Fibroblast of the conjunctiva (primary cell): ENCODE measurements around the gene GPR68.

Experiments
- DNase-seq: peaks from one replicate; pipeline ENCODE4 v3.0.0-alpha.2; 2010; ENCODE audit warnings: low read depth

The GPR68 gene

GRCh38 chr14:91244501-91244901 lies at the start of gene GPR68:
TSS of gene GPR68 (minus strand) at chr14:91244704. CDS start at chr14:91235050, 9,654 bp downstream.
- no peak for DNase-seq

GRCh38 chr14:91294153-91294552 lies 49.6 kb upstream of the GPR68 start:
- DNase-seq, result no peak

DNA sequence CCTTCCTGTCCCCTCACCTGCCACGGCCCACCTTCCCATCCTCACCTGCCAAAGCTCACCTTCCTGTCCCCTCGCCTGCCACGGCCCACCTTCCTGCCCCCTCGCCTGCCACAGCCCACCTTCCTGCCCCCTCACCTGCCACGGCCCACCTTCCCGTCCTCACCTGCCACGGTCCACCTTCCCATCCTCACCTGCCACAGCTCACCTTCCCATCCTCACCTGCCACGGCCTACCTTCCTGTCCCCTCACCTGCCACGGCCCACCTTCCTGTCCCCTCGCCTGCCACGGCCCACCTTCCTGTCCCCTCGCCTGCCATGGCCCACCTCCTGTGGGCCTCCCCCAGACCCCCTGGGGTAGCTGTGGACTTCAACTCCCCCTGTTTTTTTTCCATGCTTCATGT lies 48.8 kb upstream of the GPR68 start:
- DNase-seq, result no peak

DNA sequence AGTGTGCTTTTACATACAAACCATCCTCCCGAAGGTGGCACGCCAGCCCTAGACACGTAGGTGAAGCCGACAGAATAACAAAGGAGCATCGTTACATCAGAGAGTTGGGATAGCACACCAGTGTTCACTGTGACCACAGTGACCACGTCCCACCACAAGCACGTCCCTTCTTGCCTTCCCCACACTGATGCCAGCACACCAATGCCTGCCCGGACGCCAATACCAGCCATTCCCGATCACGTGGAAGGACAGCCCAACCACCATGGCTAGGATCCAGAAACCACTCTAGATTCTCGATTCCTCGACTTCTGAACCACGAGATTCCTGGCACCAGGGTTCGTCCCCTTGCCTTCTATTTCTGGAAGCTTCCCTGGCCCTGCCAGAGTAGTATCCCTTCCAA lies 48.0 kb upstream of the GPR68 start:
- DNase-seq, result no peak

DNA sequence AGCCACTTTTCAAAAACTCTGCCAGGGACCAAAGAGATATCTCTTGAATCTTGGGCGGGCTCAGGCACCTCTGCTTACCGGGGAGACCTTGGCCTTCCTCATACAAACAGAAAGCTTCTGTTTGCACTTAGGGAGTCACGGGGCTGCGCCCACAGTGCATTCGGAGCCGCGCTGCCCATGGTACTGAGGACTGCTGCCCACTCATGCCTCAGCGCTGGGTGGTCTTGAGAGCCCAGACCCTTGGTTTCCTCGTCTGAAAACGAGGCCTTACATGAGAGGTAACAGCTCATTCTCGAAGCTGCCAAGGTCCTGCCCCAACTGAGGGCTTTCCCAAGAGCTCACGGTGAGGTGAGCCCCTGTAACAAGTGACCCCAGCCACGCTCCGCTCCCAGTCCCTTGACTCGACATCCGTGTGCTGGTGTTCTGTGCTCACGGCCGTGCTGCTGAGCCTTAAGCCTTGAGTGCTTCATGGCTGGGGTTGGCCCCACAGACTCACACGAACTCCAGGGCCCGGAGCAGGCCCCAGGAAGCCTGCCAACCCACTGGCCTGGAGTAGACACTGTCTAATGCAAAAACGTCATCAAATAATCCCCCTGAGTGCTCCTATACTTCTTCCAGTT lies 47.4 kb upstream of the GPR68 start:
- no peak for DNase-seq

GRCh38 chr14:91290986-91291385 lies 46.5 kb upstream of the GPR68 start:
- DNase-seq, result no peak

GRCh38 chr14:91289464-91289863 lies 45.0 kb upstream of the GPR68 start:
- no peak for DNase-seq

- DNase-seq, result no peak
These were observed 44.4 kb upstream of the GPR68 start for GRCh38 chr14:91288876-91289275.

- peak; percentile 41 for DNase-seq
These were observed 42.0 kb upstream of the GPR68 start for GRCh38 chr14:91286530-91286937.

GRCh38 chr14:91284791-91285548 lies 40.5 kb upstream of the GPR68 start:
- DNase-seq, result no peak

DNA sequence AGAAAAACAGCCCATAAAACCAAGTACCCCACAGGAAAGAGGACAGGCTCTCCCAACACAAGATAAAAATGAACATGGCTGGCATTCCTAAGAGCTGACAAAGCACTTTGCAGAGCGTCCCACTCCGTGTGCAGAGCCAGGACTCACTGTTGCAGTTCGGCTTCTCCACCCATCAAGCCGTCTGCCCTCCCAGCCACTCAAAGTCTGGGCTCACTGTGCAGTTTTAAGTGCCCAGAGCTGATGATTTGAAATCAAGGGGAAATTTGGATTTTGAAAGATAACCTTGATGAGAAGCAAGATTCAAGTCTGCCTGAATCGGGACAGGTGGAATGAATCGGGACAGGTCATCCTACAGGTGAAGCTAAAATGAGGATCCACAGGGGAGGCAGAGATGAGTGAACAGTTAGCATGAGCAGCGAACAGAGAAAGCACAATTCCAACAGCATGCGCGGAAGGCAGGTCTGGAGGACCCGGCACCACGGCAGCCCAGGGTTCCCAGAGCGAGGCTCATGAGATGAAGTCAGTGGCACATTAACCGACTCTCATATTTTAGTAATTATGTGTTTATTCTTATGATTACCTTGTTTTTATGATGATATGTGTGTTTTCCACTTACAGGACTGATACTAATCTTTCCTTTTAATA lies 39.8 kb upstream of the GPR68 start:
- DNase-seq, result peak; percentile 38

DNA sequence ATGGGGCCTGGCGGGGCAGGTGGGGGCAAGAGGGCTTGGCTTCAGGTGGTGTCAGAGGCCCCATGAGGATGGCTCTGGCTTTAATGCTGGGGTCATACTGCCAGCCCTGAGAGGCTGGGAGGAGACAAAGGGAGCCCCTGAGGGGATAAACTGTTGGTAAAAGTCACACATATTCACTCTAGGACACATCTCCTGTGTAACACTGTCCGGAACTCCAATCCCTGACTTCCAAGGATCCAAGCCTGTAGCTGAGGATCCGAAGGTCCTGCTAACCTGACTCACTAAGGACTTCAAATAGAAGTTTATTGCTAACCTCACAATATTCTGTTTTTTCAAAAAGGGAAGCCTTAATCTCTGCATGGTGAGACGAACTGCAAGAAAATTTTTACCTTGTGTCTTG lies 39.2 kb upstream of the GPR68 start:
- no peak for DNase-seq

DNA sequence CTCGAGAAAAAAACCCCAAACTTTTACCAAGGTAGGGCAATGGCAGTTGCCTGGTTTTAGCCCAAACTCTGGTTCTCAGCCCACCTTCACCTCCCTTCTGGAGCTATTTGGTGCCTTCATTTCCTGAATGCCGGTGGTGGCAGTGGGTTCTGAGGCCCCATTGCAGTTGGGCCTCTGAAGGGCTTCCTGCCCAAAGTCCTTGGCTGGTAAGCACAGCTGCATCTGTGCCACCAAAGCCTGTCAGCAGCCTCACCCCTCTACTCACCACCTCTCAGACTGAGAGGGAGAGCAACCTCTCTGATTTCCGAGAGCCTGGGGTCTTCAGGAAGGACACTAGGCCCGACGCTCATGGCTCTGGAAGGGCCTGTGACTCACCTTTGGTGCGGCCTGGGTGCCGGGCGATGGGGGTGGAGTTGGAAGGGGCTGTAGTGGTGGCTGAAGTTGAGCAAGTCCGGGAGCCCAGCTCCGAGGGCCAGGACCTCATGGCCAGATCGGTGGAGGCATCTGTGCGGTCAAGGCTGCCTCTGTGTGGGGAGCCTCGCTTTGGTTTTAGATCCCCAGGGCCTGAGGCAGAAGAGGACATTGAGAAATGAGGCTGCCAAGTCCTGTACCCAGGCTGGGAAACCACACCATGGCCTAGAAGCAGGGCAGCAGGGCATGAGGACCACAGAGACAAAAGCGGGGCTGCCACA lies 38.6 kb upstream of the GPR68 start:
- DNase-seq, result no peak

DNA sequence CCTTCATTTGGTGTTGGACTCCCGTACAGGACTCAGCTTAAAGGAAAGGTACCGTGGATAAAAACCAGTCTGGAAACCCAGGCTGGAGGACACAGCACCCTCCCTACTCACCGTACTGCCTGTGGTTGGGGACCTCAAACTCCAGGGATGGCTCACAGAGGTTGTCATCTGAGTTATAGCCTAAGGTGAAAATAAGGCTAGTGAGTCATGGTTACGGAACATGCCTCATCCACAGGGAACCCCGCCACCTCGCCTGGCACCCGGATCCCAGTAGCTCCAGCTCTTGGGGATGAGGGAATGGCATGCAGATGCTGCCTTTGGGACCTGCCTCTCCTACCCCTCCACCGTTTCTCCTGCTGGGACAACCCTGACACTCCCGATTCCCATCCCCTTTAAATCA lies 36.8 kb upstream of the GPR68 start:
- no peak for DNase-seq

- DNase-seq, result no peak
These were observed 35.6 kb upstream of the GPR68 start for GRCh38 chr14:91280129-91280528.

GRCh38 chr14:91279354-91279753 lies 34.9 kb upstream of the GPR68 start:
- DNase-seq, result no peak

GRCh38 chr14:91278383-91278715 lies 33.8 kb upstream of the GPR68 start:
- DNase-seq, result no peak

GRCh38 chr14:91277546-91278382 lies 33.3 kb upstream of the GPR68 start:
- DNase-seq, result no peak

DNA sequence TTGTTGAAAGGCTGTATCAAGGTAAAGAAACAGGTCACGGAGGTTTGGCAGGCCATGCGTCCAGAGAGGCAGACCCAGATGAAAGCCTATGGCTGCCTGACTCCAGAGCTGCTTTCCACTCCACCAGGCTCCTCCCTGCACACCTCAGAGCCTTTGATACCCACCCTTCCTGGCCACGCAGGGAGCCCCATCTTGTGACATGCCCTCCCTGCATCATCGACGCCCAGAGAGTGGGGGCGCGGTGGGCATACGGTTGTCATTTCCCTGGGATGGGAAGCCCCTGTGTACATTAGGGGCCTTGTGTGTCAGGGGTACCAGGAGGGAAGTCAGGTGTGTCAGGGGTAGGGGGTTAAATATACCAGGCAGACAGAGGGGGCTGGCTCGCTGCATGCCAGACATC lies 30.3 kb upstream of the GPR68 start:
- DNase-seq, result no peak

DNA sequence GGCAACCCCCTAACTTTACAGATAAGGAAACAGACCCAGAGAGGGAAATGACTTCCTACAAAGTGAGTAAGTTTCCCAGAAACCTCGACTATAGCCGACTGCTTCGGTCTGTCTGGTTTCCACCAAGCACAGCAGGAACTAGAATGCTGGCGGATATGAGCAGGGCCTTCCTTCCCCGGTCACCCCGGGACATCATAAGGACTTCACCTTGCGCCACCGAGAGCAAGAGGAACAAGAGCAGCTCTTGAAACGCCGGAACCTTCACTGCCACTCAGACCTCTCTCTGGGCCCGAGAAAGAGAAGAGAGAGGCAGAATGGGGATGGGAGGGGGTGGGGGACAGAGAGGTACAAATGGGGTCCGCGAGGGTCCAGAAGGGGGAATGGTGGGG lies 29.4 kb upstream of the GPR68 start:
- DNase-seq, result no peak

- no peak for DNase-seq
These were observed 28.9 kb upstream of the GPR68 start for GRCh38 chr14:91273273-91273884.
